GM21390 (cell line): ENCODE data around the gene LANCL2.

ENCODE experiments used
- ATAC-seq: cut with Tn5 transposase; IDR thresholded peaks from one replicate; pipeline ENCODE4 v1.9.1; 2021; ENCODE audit not compliant: unreplicated experiment

The LANCL2 gene

GRCh38 chr7:55436457-55436856 lies 71.3 kb downstream of the LANCL2 start:
- ATAC-seq, result no peak

GRCh38 chr7:55437375-55437774 lies 72.2 kb downstream of the LANCL2 start:
- no peak for ATAC-seq

GRCh38 chr7:55438085-55438756 lies 73.1 kb downstream of the LANCL2 start:
- no peak for ATAC-seq

GRCh38 chr7:55438757-55439525 lies 73.8 kb downstream of the LANCL2 start:
- no peak for ATAC-seq

- no peak for ATAC-seq
Measured at GRCh38 chr7:55439627-55440026, 74.5 kb downstream of the LANCL2 start.

GRCh38 chr7:55440040-55440690 lies 75.0 kb downstream of the LANCL2 start:
- ATAC-seq, result no peak

GRCh38 chr7:55441002-55441401 lies 75.9 kb downstream of the LANCL2 start:
- no peak for ATAC-seq

GRCh38 chr7:55441774-55442522 lies 76.8 kb downstream of the LANCL2 start:
- no peak for ATAC-seq

- ATAC-seq, result no peak
Measured at GRCh38 chr7:55444786-55445185, 79.6 kb downstream of the LANCL2 start.

GRCh38 chr7:55448526-55448925 lies 83.4 kb downstream of the LANCL2 start:
- no peak for ATAC-seq

- ATAC-seq, result no peak
Measured at GRCh38 chr7:55449205-55449991, 84.3 kb downstream of the LANCL2 start.

- ATAC-seq, result no peak
Measured at GRCh38 chr7:55449992-55450535, 84.9 kb downstream of the LANCL2 start.

GRCh38 chr7:55452971-55453370 lies 87.8 kb downstream of the LANCL2 start:
- ATAC-seq, result no peak

GRCh38 chr7:55457801-55458200 lies 92.7 kb downstream of the LANCL2 start:
- ATAC-seq, result no peak

GRCh38 chr7:55458351-55458750 lies 93.2 kb downstream of the LANCL2 start:
- no peak for ATAC-seq

- ATAC-seq, result no peak
Measured at GRCh38 chr7:55463686-55464262, 98.6 kb downstream of the LANCL2 start.

GRCh38 chr7:55464422-55464821 lies 99.3 kb downstream of the LANCL2 start:
- no peak for ATAC-seq

GRCh38 chr7:55465691-55466090 lies 100.6 kb downstream of the LANCL2 start:
- ATAC-seq, result no peak

- ATAC-seq, result no peak
Measured at GRCh38 chr7:55467047-55467593, 102.0 kb downstream of the LANCL2 start.

GRCh38 chr7:55468495-55468894 lies 103.4 kb downstream of the LANCL2 start:
- ATAC-seq, result no peak
